Fibroblast of pulmonary artery (primary cell): ENCODE data around the gene PTPN22.

Experiments used
- DNase-seq: peaks from one replicate; pipeline ENCODE4 v3.0.0-alpha.2; 2010; ENCODE audit warnings: low read depth
- H3K4me3 ChIP-seq: replicated peaks from 2 replicates; pipeline ENCODE4 v1.5.1; 2011; ENCODE audit warnings: low read depth, mild to moderate bottlenecking, control low read depth, low read length, moderate library complexity
- CTCF ChIP-seq: IDR thresholded peaks from 2 replicates; pipeline ENCODE4 v1.5.1; 2011; ENCODE audit warnings: mild to moderate bottlenecking, control low read depth, low read length, inconsistent platforms; ENCODE audit errors: missing control alignments

The PTPN22 gene

GRCh38 chr1:113887402-113888175, 16.1 kb upstream of the PTPN22 start, which contains the start of gene BCL2L15:
BCL2L15 (minus strand) TSS chr1:113887581; CDS start chr1:113887375, 206 bp downstream.
- no peak for TF ChIP-seq CTCF
- H3K4me3 ChIP-seq: no peak within 1 kb of the TSS
- DNase-seq: no peak

- no peak overlapping the region for H3K4me3 ChIP-seq
- DNase-seq: no peak
- TF ChIP-seq CTCF: no peak
These were observed 15.2 kb upstream of the PTPN22 start for GRCh38 chr1:113886417-113887401.

GRCh38 chr1:113881661-113882060, 10.1 kb upstream of the PTPN22 start:
- no peak for TF ChIP-seq CTCF
- DNase-seq: no peak
- H3K4me3 ChIP-seq: no peak overlapping the region

GRCh38 chr1:113879739-113880038, 8.2 kb upstream of the PTPN22 start:
- DNase-seq: no peak
- H3K4me3 ChIP-seq: no peak overlapping the region
- TF ChIP-seq CTCF: no peak

- TF ChIP-seq CTCF: no peak
- DNase-seq: no peak
- H3K4me3 ChIP-seq: no peak overlapping the region
These were observed 4.7 kb upstream of the PTPN22 start for GRCh38 chr1:113876176-113876575.

GRCh38 chr1:113875714-113876113, 4.2 kb upstream of the PTPN22 start:
- no peak for DNase-seq
- H3K4me3 ChIP-seq: no peak overlapping the region
- TF ChIP-seq CTCF: no peak
